OCI-LY7 (cell line): Measurements from ENCODE around the gene FCER1G. TPM values are rescaled to one million over a fixed set of nuclear protein-coding genes. Genes with fewer than 3 reads are reported as not detected.

Source experiments
- BruUV-seq: library from RNA; stranded (reverse); fragments of 400-500 nt; replicated peaks from 2 replicates; lab custom pipeline; 2021; lab: Mats Ljungman, UMichigan
- CTCF ChIA-PET: fragments of 300-600 bp; sonication (Branson Sonifier 250); formaldehyde crosslinking; loops from one replicate; lab custom pipeline; 2022; ENCODE audit warnings: antibody characterized with exemption; ENCODE audit not compliant: unreplicated experiment; lab: Charles Lee
- POLR2A ChIA-PET: fragments of 300-600 bp; sonication (Branson Sonifier 250); formaldehyde crosslinking; loops from one replicate; lab custom pipeline; 2022; ENCODE audit warnings: antibody characterized with exemption; lab: Charles Lee
- DNase-seq: peaks from one replicate; pipeline ENCODE4 v3.0.0-alpha.2; 2015; ENCODE audit warnings: low spot score
- H2AFZ ChIP-seq: fragments of 200-600 bp; sonication (generic), shearing (Covaris generic); 2 replicates; pipeline ENCODE4 v1.6.1; 2014; ENCODE audit warnings: mild to moderate bottlenecking, antibody characterized with exemption, low read length, moderate library complexity
- H3K27ac ChIP-seq: fragments of 200-600 bp; sonication (generic); 2 replicates; pipeline ENCODE4 v1.5.1; 2014; ENCODE audit warnings: mixed run types, low read depth, mild to moderate bottlenecking, moderate library complexity, low read length, inconsistent platforms; ENCODE audit not compliant: poor library complexity, severe bottlenecking
- H3K36me3 ChIP-seq: fragments of 200-600 bp; sonication (generic); 2 replicates; pipeline ENCODE4 v1.6.1; 2014; ENCODE audit warnings: mild to moderate bottlenecking, antibody characterized with exemption, low read length, moderate library complexity, mixed read lengths; ENCODE audit not compliant: insufficient read depth
- H3K4me1 ChIP-seq: fragments of 200-600 bp; sonication (generic); 2 replicates; pipeline ENCODE4 v1.5.1; 2014; ENCODE audit warnings: mild to moderate bottlenecking, low read length; ENCODE audit not compliant: insufficient read depth, poor library complexity, severe bottlenecking
- H3K4me2 ChIP-seq: fragments of 200-600 bp; sonication (generic); 2 replicates; pipeline ENCODE4 v1.6.1; 2014; ENCODE audit warnings: mild to moderate bottlenecking, low read length
- H3K4me3 ChIP-seq: fragments of 200-600 bp; sonication (generic); 2 replicates; pipeline ENCODE4 v1.5.1; 2014; ENCODE audit warnings: mild to moderate bottlenecking, low read depth, low read length; ENCODE audit not compliant: poor library complexity, severe bottlenecking
- H3K79me2 ChIP-seq: fragments of 200-600 bp; sonication (generic); 2 replicates; pipeline ENCODE4 v1.6.1; 2016; ENCODE audit warnings: low read depth, mild to moderate bottlenecking, low read length, moderate library complexity, mixed read lengths; ENCODE audit not compliant: insufficient read depth
- H3K9me2 ChIP-seq: fragments of 200-600 bp; sonication (generic); 2 replicates; pipeline ENCODE4 v1.6.1; 2016; ENCODE audit warnings: mild to moderate bottlenecking, low read length, mixed read lengths; ENCODE audit not compliant: insufficient read depth
- H3K9me3 ChIP-seq: fragments of 200-600 bp; sonication (generic); 2 replicates; pipeline ENCODE4 v1.6.1; 2014; ENCODE audit warnings: mild to moderate bottlenecking, mixed run types, low read length, mixed read lengths
- H4K20me1 ChIP-seq: fragments of 200-600 bp; sonication (generic); 2 replicates; pipeline ENCODE4 v1.6.1; 2014; ENCODE audit warnings: mild to moderate bottlenecking, antibody characterized with exemption, low read length, moderate library complexity, mixed read lengths; ENCODE audit not compliant: insufficient read depth
- EZH2phosphoT487 ChIP-seq: fragments of 200-600 bp; sonication (generic); IDR thresholded peaks from 2 replicates; pipeline ENCODE4 v1.6.1; 2018; ENCODE audit warnings: low read depth, borderline replicate concordance, mild to moderate bottlenecking, mixed run types, antibody characterized with exemption, low read length, moderate library complexity, mixed read lengths
- intact Hi-C: fragments of 100-400 bp; cut with micrococcal nuclease; formaldehyde crosslinking; loops from one replicate; pipeline ENCODE4 v1.10.0; 2022; ENCODE audit not compliant: unreplicated experiment
- total RNA-seq, 2 experiments: library from RNA; depleted of rRNA in 1 of 2; stranded (reverse); fragments of >200 nt in 1 of 2; shearing (Covaris generic) in 1 of 2; gene quantifications; 2 replicates each; pipeline ENCODE4 v1.2.3, GENCODE V29; 2014 to 2022
- TF ChIP-seq, protein P1 (sequence below): fragments of 200-600 bp; sonication (generic); conservative IDR thresholded peaks from 2 replicates; pipeline ENCODE4 v1.5.1; 2014; ENCODE audit warnings: mild to moderate bottlenecking, antibody characterized with exemption, low read length, moderate library complexity, mixed read lengths

Gene FCER1G
- total RNA-seq, 2 experiments from 2014 or later, result 0.88 to 3.2 TPM

DNA sequence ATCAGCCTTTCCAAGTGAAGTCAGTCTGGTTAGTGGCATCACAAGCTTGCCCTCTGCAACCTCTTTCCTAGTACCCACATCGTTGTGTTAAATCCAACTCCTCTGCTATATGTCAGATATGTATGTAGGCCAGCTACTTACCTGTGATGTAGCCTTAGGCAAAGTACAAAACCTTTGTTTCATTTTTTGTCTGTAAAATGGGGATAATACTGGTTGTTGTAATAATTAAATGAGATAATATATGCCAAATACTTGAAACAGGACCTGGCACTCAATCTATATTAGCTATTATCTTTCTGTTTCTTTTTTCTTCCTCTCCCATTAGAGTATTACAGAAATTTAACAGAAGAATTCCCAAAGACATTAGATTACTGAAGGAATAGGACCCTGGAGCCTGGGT lies 44.7 kb downstream of the FCER1G start:
- ChIA-PET POLR2A (interaction anchor here (0.6 to 1.1 kb wide), 3 partner anchors 9 to 39 kb away, joined by 3 to 4 read pairs (median 3); no protein-coding TSS in a partner anchor), CTCF (no interaction called here)
- TF ChIP-seq, protein P1, sequence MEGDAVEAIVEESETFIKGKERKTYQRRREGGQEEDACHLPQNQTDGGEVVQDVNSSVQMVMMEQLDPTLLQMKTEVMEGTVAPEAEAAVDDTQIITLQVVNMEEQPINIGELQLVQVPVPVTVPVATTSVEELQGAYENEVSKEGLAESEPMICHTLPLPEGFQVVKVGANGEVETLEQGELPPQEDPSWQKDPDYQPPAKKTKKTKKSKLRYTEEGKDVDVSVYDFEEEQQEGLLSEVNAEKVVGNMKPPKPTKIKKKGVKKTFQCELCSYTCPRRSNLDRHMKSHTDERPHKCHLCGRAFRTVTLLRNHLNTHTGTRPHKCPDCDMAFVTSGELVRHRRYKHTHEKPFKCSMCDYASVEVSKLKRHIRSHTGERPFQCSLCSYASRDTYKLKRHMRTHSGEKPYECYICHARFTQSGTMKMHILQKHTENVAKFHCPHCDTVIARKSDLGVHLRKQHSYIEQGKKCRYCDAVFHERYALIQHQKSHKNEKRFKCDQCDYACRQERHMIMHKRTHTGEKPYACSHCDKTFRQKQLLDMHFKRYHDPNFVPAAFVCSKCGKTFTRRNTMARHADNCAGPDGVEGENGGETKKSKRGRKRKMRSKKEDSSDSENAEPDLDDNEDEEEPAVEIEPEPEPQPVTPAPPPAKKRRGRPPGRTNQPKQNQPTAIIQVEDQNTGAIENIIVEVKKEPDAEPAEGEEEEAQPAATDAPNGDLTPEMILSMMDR, result no peak
- no peak for TF ChIP-seq EZH2phosphoT487
- H3K9me2 ChIP-seq, result no peaks in the 10 kb centered on the region
- no peaks in the 10 kb centered on the region for H3K36me3 ChIP-seq
- no peak overlapping the region for H3K4me2 ChIP-seq
- H3K27ac ChIP-seq, result no peak overlapping the region
- no peaks in the 10 kb centered on the region for H4K20me1 ChIP-seq
- no peaks in the 10 kb centered on the region for H3K9me3 ChIP-seq
- H3K4me3 ChIP-seq, result no peak overlapping the region
- no peak for DNase-seq
- H3K4me1 ChIP-seq, result peaks cover 18% of the 10 kb centered on the region
- no TSS peak for BruUV-seq
- intact Hi-C loops, result no loop called here
- H3K79me2 ChIP-seq, result no peaks in the 10 kb centered on the region
- no peak overlapping the region for H2AFZ ChIP-seq

DNA sequence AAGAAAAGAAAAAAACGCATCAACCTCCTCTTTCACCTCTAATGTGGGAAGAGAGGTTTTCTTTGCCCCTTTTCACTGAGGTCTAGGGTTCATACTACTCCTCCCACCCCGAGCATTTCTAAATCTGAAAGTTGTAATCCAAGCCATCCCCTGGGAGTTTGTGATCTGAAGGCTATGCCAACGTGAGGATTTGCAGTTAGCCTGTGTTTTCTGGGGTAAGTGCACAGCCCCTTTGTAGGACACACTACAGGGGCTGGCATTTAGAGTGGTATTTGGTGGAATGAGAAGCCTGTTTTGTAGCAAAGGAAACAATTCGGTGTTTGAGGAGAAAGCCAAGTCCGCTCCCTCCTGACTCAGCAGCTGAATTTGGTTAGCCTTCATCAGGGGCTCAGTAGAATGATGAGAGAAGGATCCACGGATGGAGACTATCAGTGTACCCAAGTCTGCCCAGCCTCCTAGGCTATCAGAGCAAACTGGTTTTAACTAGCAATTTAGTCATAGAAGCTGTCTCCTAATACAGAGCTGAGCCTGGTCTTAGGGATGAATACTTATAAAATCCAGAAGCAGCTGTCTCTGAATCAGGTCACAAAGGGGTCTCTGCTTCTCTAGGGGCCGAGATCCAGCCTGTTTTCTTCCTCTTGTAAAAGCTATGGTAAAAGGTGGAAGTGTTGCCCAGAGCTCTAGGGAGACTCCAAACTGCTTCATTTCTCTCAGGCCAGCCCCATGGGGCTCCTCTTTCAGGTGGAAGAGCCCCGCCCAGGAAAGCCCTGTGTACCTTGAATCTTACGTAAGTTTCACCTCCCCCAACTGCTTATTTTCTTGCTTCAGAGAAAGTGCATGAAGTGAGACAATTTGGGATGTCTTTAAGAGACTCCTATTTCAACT lies 45.5 kb downstream of the FCER1G start:
- Histone ChIP-seq H2AFZ (peak overlapping the region; percentile 72), H3K79me2 (no peaks in the 10 kb centered on the region), H4K20me1 (no peaks in the 10 kb centered on the region), H3K36me3 (no peaks in the 10 kb centered on the region), H3K27ac (no peak overlapping the region), H3K4me2 (peak overlapping the region; percentile 62), H3K4me1 (peaks cover 18% of the 10 kb centered on the region), H3K9me3 (no peaks in the 10 kb centered on the region), H3K4me3 (peak overlapping the region; percentile 39), H3K9me2 (no peaks in the 10 kb centered on the region)
- CTCF ChIA-PET, result no interaction called here
- no peak for DNase-seq
- no TSS peak for BruUV-seq
- TF ChIP-seq, protein P1, result no peak
- no peak for TF ChIP-seq EZH2phosphoT487
- intact Hi-C loops, result no loop called here
- POLR2A ChIA-PET, result interaction anchor here (1.0 to 1.1 kb wide), 2 partner anchors 8 to 12 kb away, joined by 3 to 4 read pairs; no protein-coding TSS in a partner anchor
